ENCODE measurements around the gene FNDC5.

The FNDC5 gene

DNA sequence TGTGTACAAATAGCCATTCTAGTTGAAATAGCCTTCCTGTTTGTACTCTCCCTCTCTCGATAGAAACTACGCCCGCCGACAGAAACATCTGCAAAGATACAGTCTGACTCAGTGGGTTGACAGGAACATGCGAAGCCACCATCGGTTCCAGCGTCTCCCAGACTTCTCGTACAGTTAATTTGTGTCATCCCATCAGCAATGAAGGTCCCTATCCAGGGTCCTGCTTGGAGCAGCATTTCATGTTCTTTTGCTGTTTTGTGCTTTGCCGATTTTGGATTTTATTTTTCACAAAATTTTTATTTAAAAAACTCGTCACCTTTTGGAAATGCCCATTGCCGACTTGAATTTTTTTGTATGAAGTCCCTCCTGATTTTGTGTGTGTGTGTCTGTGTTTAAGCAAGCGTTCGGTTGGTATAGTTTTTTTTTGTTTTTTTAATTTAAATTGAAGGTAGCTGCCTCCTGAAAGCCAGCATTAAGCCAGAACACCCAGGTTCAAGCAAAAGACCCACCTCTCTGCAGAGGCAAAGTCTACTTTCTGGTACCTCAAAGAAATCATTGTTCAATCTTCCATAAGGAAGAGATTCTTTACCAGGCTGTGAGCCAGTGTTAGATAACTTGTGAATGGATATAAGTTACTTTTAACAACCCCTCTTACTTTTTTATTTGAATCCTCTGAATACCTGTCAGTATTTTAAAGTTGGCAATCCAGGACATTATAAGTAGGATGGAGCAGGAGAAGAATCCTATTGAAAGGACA lies 14.7 kb downstream of the FNDC5 start:
- H3K27ac ChIP-seq (ENCODE audit: low read depth, low read length), result no peak overlapping the region
- no peaks in the 10 kb centered on the region for H3K27me3 ChIP-seq (ENCODE audit: control insufficient read depth in 5 of 5, insufficient read depth in 4 of 5, low read length in 5 of 5)
- H3K9me3 ChIP-seq (ENCODE audit: control insufficient read depth in 5 of 5, low read length in 5 of 5), result no peaks in the 10 kb centered on the region
- no peak overlapping the region for H3K4me3 ChIP-seq (ENCODE audit: low read depth in 1 of 5, low read length in 5 of 5)
- peaks cover 41 to 78% (median 54%) of the 10 kb centered on the region in 5 donors for H3K36me3 ChIP-seq (ENCODE audit: control insufficient read depth in 5 of 5, insufficient read depth in 5 of 5, low read length in 5 of 5)
- peaks cover 0 to under 1% (median 0%) of the 10 kb centered on the region in 5 donors for H3K4me1 ChIP-seq (ENCODE audit: control insufficient read depth in 5 of 5, insufficient read depth in 5 of 5, low read length in 5 of 5)
- H3K9ac ChIP-seq (ENCODE audit: low read length in 5 of 5), result no peak overlapping the region

DNA sequence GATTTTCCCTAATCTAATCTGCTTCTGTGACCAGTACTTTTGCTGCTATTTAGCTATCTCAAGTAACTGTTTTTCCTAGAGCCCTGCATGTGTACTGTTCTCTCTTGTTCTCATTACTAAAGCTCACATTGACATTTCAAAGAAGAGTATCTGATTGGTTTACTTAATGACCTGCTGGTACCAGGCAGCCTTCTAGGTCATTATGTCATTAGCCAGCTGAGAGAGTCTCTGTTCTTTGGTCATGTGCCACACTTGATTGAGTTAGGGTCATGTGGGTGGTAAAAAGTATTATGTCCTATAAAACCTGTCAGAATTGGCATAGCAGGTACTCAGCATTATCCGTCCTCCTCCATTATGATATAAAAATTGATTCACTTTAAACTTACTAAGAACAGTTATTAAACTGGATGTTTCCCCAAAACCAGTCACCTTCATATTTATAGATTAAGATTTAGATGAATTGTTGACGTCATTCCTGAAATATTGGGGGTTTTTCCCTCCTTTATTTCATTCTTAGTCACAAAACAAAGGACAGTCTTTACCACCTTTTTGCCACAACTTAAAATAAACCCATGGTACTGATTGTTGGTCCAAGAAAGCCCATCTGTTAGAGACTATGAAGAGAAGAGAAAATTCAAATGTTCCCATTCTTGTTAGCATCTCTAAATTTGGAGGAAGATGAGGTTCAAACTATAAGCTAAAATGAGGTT lies 22.2 kb downstream of the FNDC5 start:
- Histone ChIP-seq H3K4me3 (ENCODE audit: low read depth in 1 of 5, low read length in 5 of 5) (no peak overlapping the region), H3K9me3 (ENCODE audit: control insufficient read depth in 5 of 5, low read length in 5 of 5) (no peaks in the 10 kb centered on the region), H3K27me3 (ENCODE audit: control insufficient read depth in 5 of 5, insufficient read depth in 4 of 5, low read length in 5 of 5) (no peaks in the 10 kb centered on the region), H3K36me3 (ENCODE audit: control insufficient read depth in 5 of 5, insufficient read depth in 5 of 5, low read length in 5 of 5) (peaks cover 12 to 54% (median 21%) of the 10 kb centered on the region in 5 donors), H3K9ac (ENCODE audit: low read length in 5 of 5) (no peak overlapping the region), H3K4me1 (ENCODE audit: control insufficient read depth in 5 of 5, insufficient read depth in 5 of 5, low read length in 5 of 5) (no peaks in the 10 kb centered on the region), H3K27ac (ENCODE audit: low read depth, low read length) (no peak overlapping the region)

GRCh38 chr1:32831878-32832277 lies 38.8 kb downstream of the FNDC5 start:
- Histone ChIP-seq H3K36me3 (ENCODE audit: control insufficient read depth in 5 of 5, insufficient read depth in 5 of 5, low read length in 5 of 5) (peaks cover 54 to 71% (median 56%) of the 10 kb centered on the region in 5 donors), H3K4me3 (ENCODE audit: low read depth in 1 of 5, low read length in 5 of 5) (no peak overlapping the region), H3K9ac (ENCODE audit: low read length in 5 of 5) (no peak overlapping the region), H3K27ac (ENCODE audit: low read depth, low read length) (no peak overlapping the region), H3K9me3 (ENCODE audit: control insufficient read depth in 5 of 5, low read length in 5 of 5) (no peaks in the 10 kb centered on the region), H3K4me1 (ENCODE audit: control insufficient read depth in 5 of 5, insufficient read depth in 5 of 5, low read length in 5 of 5) (no peaks in the 10 kb centered on the region), H3K27me3 (ENCODE audit: control insufficient read depth in 5 of 5, insufficient read depth in 4 of 5, low read length in 5 of 5) (no peaks in the 10 kb centered on the region)

DNA sequence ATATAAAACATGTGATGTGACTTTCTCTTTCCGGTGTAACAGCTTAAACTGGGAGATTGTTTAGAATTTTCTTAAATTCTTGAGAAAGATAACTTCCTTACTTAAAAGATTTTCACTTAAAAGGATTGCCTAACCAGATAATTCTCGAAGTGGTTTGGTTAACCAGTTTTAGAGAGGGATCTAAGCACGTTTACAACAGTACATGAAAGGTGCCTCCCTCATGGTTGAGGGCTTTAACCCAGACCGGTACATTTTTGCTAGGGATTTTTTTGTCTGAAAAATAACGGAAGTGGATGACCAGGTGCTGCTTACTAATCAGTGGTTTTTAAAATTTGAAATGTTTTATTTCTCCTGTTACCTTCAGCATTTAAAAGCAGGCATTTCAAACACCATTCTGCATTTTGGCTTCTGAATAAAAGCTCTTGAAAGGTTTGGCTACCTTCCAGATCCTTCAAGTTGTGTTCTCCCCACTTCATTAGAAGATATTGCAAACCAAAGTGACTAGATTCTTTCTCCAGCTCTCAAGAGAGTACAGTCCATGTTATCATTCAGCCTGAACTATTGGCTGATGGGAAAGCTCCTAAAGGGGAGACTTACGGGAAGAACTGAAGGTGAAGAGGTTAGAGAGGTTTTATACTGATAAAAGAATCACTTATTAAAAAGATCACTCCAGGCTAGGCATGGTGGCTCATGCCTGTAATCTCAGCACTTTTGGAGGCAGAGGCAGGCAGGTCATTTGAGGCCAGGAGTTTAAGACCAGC lies 40.4 kb downstream of the FNDC5 start:
- peaks cover 68 to 85% (median 68%) of the 10 kb centered on the region in 5 donors for H3K36me3 ChIP-seq (ENCODE audit: control insufficient read depth in 5 of 5, insufficient read depth in 5 of 5, low read length in 5 of 5)
- H3K4me1 ChIP-seq (ENCODE audit: control insufficient read depth in 5 of 5, insufficient read depth in 5 of 5, low read length in 5 of 5), result no peaks in the 10 kb centered on the region
- H3K27ac ChIP-seq (ENCODE audit: low read depth, low read length), result no peak overlapping the region
- no peaks in the 10 kb centered on the region for H3K27me3 ChIP-seq (ENCODE audit: control insufficient read depth in 5 of 5, insufficient read depth in 4 of 5, low read length in 5 of 5)
- H3K4me3 ChIP-seq (ENCODE audit: low read depth in 1 of 5, low read length in 5 of 5), result no peak overlapping the region
- no peak overlapping the region for H3K9ac ChIP-seq (ENCODE audit: low read length in 5 of 5)
- H3K9me3 ChIP-seq (ENCODE audit: control insufficient read depth in 5 of 5, low read length in 5 of 5), result no peaks in the 10 kb centered on the region

GRCh38 chr1:32828341-32828740 lies 42.4 kb downstream of the FNDC5 start:
- no peaks in the 10 kb centered on the region for H3K9me3 ChIP-seq (ENCODE audit: control insufficient read depth in 5 of 5, low read length in 5 of 5)
- H3K27me3 ChIP-seq (ENCODE audit: control insufficient read depth in 5 of 5, insufficient read depth in 4 of 5, low read length in 5 of 5), result no peaks in the 10 kb centered on the region
- H3K27ac ChIP-seq (ENCODE audit: low read depth, low read length), result no peak overlapping the region
- no peak overlapping the region for H3K9ac ChIP-seq (ENCODE audit: low read length in 5 of 5)
- peaks cover 64 to 75% (median 65%) of the 10 kb centered on the region in 5 donors for H3K36me3 ChIP-seq (ENCODE audit: control insufficient read depth in 5 of 5, insufficient read depth in 5 of 5, low read length in 5 of 5)
- no peaks in the 10 kb centered on the region for H3K4me1 ChIP-seq (ENCODE audit: control insufficient read depth in 5 of 5, insufficient read depth in 5 of 5, low read length in 5 of 5)
- no peak overlapping the region for H3K4me3 ChIP-seq (ENCODE audit: low read depth in 1 of 5, low read length in 5 of 5)

DNA sequence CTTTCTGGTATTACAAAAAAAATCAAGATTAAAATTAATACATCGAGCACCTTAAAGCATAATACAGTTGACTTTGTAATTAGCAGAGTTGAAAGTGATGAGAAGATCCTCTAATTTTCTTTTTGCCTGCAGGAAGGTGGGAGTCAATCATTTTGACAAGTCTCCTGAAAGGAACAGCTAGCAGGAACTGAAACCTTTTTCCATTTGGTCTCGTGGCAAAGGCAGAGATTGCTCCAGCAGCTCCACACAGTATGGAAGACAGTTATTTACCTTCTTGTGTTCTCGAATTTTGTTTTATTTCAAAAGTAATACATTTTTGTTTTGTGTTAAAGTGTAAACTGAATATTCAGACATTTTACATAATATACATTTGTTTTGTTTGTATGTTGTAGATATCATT lies 45.5 kb downstream of the FNDC5 start:
- Histone ChIP-seq H3K9me3 (ENCODE audit: control insufficient read depth in 5 of 5, low read length in 5 of 5) (no peaks in the 10 kb centered on the region), H3K9ac (ENCODE audit: low read length in 5 of 5) (no peak overlapping the region), H3K36me3 (ENCODE audit: control insufficient read depth in 5 of 5, insufficient read depth in 5 of 5, low read length in 5 of 5) (peaks cover 37 to 45% (median 40%) of the 10 kb centered on the region in 5 donors), H3K27ac (ENCODE audit: low read depth, low read length) (no peak overlapping the region), H3K4me3 (ENCODE audit: low read depth in 1 of 5, low read length in 5 of 5) (no peak overlapping the region), H3K4me1 (ENCODE audit: control insufficient read depth in 5 of 5, insufficient read depth in 5 of 5, low read length in 5 of 5) (no peaks in the 10 kb centered on the region), H3K27me3 (ENCODE audit: control insufficient read depth in 5 of 5, insufficient read depth in 4 of 5, low read length in 5 of 5) (no peaks in the 10 kb centered on the region)

DNA sequence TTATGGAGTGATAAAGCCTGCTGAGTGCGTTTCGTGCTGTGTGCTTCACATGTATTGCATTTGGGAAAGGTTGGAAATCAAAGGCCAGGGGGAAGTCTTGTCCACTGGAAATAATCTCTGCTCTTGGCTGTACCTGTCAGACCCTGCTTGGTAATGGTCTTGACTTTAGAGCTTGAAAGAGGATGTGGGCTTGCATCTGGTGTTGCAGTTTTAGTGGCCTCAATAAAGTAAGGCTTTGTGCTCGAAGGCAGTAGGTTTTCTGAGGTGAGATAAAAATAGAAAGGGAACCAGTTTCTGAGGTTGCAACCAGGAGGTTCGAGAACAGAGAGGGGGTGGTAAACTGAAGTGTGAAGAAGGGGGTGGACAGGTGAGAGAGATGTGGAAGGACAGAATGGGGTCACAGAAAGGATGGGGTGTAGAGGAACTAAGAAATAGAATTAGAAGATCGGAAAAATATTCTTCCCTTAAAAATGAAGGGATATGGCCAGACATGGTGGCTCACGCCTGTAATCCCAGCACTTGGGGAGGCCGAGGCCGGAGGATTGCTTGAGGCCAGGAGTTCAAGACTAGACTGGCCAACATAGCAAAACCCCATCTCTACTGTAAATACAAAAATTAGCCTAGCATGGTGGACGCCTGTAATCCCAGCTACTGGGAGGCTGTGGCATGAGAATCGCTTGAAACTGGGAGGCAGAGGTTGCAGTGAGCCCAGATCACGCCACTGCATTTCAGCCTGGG lies 51.7 kb downstream of the FNDC5 start:
- peak overlapping the region in 4 of 5 donors; percentile 71 to 99 (median 95) for H3K9ac ChIP-seq (ENCODE audit: low read length in 5 of 5)
- no peaks in the 10 kb centered on the region for H3K9me3 ChIP-seq (ENCODE audit: control insufficient read depth in 5 of 5, low read length in 5 of 5)
- H3K4me3 ChIP-seq (ENCODE audit: low read depth in 1 of 5, low read length in 5 of 5), result peak overlapping the region in 4 of 5 donors; percentile 70 to 97 (median 88)
- peaks cover 7 to 35% (median 33%) of the 10 kb centered on the region in 5 donors for H3K4me1 ChIP-seq (ENCODE audit: control insufficient read depth in 5 of 5, insufficient read depth in 5 of 5, low read length in 5 of 5)
- no peaks in the 10 kb centered on the region for H3K27me3 ChIP-seq (ENCODE audit: control insufficient read depth in 5 of 5, insufficient read depth in 4 of 5, low read length in 5 of 5)
- H3K36me3 ChIP-seq (ENCODE audit: control insufficient read depth in 5 of 5, insufficient read depth in 5 of 5, low read length in 5 of 5), result no peaks in the 10 kb centered on the region
- peak overlapping the region; percentile 92 for H3K27ac ChIP-seq (ENCODE audit: low read depth, low read length)

DNA sequence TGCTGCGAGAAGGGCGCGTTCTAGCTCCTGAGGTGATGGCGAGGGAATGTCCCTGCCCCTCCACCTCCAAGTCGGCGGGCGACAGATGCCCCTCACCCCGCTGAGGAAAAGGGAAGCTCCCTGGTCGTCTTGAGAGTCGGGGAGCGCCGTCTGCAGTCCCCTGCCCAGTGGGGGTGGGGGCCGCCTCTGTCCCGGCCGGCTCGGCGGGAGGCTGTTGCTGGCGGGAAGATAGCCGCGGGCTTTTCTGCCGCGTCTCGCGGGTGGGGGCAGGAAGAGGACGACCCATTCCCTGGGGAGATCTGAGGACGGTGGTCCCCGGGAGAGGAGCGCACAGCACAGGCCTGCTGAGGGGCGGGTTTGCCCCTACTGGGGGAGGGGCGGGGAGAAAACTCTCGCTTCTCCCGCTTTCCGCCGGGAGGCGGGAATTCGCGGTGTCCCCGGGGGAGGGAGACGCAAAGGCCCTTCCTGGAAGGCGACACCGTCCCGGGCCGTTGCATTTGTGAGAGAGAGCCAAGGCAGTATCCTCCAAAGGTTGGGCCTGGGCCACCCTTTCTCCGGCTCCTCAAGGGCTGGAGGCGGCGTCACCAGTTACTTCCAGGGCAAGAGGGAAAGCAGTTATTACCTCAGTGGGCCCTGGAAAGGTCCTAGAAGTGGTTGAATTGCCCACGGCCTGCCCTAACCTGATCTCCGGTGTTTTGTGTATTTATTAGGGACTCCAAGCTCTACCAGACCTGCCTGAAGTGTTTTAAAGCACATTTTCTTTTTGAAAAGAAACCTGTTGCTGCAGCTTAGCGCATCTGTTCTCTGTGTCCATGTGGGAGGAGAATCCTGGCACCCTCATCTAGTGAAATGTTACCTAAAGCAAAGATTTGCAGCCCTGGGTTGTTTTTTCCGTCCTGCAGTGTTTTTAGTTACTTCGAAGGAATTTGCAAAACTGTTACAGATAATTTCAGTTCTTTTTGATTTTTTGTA lies 52.6 kb downstream of the FNDC5 start:
- H3K27ac ChIP-seq (ENCODE audit: low read depth, low read length), result peak overlapping the region; percentile 92
- H3K36me3 ChIP-seq (ENCODE audit: control insufficient read depth in 5 of 5, insufficient read depth in 5 of 5, low read length in 5 of 5), result no peaks in the 10 kb centered on the region
- peaks cover 7 to 35% (median 33%) of the 10 kb centered on the region in 5 donors for H3K4me1 ChIP-seq (ENCODE audit: control insufficient read depth in 5 of 5, insufficient read depth in 5 of 5, low read length in 5 of 5)
- H3K9me3 ChIP-seq (ENCODE audit: control insufficient read depth in 5 of 5, low read length in 5 of 5), result no peaks in the 10 kb centered on the region
- H3K9ac ChIP-seq (ENCODE audit: low read length in 5 of 5), result peak overlapping the region; percentile 71 to 99 (median 93)
- peak overlapping the region; percentile 70 to 97 (median 92) for H3K4me3 ChIP-seq (ENCODE audit: low read depth in 1 of 5, low read length in 5 of 5)
- no peaks in the 10 kb centered on the region for H3K27me3 ChIP-seq (ENCODE audit: control insufficient read depth in 5 of 5, insufficient read depth in 4 of 5, low read length in 5 of 5)
